ENCODE data around the gene NFIA. TPM values are rescaled to one million over a fixed set of nuclear protein-coding genes. Genes with fewer than 3 reads are reported as not detected.

NFIA gene
- total RNA-seq, 1 experiment from 2014 or later: 0.35 TPM

DNA sequence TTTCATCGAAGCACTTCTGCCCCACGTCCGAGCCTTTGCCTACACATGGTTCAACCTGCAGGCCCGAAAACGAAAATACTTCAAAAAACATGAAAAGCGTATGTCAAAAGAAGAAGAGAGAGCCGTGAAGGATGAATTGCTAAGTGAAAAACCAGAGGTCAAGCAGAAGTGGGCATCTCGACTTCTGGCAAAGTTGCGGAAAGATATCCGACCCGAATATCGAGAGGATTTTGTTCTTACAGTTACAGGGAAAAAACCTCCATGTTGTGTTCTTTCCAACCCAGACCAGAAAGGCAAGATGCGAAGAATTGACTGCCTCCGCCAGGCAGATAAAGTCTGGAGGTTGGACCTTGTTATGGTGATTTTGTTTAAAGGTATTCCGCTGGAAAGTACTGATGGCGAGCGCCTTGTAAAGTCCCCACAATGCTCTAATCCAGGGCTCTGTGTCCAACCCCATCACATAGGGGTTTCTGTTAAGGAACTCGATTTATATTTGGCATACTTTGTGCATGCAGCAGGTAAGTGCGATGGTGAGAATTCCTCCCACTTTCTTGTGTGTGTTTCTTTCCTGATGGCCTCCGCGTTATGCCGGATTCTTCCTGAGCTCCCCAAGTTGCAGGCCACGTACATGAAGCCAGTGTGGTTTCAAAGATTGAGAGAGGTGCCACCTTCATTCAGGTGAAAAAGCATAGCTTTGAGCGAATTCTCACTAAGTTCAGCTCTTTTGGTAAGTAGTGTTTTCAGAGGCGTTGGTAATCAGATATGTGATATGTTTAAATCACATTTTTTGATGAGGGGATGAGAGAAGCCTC lies 6.0 kb downstream of the NFIA start:
- peaks cover 11% of the 10 kb centered on the region; the same call in 1 of the 2 replicates for H3K27me3 ChIP-seq (ENCODE audit: insufficient read depth, low read length)
- H2BK20ac ChIP-seq (ENCODE audit: low read depth, low read length, poor library complexity, severe bottlenecking): no peak overlapping the region
- Mint-ChIP-seq H3K4me1 (peaks cover 12 to 17% of the 10 kb centered on the region in 2 experiments), H3K27ac (no peak overlapping the region), H3K9me3 (peaks cover 0 to 3% of the 10 kb centered on the region in 2 experiments; a peak in 3 of 5 replicates), H3K4me3 (no peak overlapping the region), H3K36me3 (ENCODE audit: insufficient read depth in 1 of 3, low read depth in 3 of 3) (peaks cover 0 to 3% (median 0%) of the 10 kb centered on the region in 3 experiments; a peak in 2 of 7 replicates), H3K27me3 (ENCODE audit: low read depth) (peaks cover 30% of the 10 kb centered on the region)
- no peak overlapping the region for H4K8ac ChIP-seq (replicated peaks; ENCODE audit: insufficient read length, low read depth, low read length)
- H3K79me2 ChIP-seq (ENCODE audit: insufficient read depth, low read length): no peaks in the 10 kb centered on the region
- no peaks in the 10 kb centered on the region for H3K79me1 ChIP-seq (ENCODE audit: insufficient read depth, low read depth, low read length, poor library complexity, severe bottlenecking)
- H3K23ac ChIP-seq (ENCODE audit: insufficient read length, low read depth, low read length): no peak overlapping the region
- H3K27ac ChIP-seq (ENCODE audit: insufficient read length, low read depth, low read length): no peak overlapping the region
- H4K20me1 ChIP-seq (ENCODE audit: control insufficient read depth, insufficient read depth, insufficient read length): no peaks in the 10 kb centered on the region
- H3T11ph ChIP-seq (ENCODE audit: low read length): no peak overlapping the region
- H3K14ac ChIP-seq (ENCODE audit: insufficient read depth, low read length): no peak overlapping the region
- H4K5ac ChIP-seq (ENCODE audit: insufficient read length, low read depth, low read length): no peak overlapping the region
- H3K23me2 ChIP-seq (ENCODE audit: insufficient read length, low read depth, low read length, poor library complexity, severe bottlenecking): peaks cover 4% of the 10 kb centered on the region
- H3K9me3 ChIP-seq (ENCODE audit: control insufficient read depth, low read depth, low read length): no peaks in the 10 kb centered on the region
- no peak overlapping the region for H2BK5ac ChIP-seq (ENCODE audit: insufficient read length, low read length)
- H3K56ac ChIP-seq (ENCODE audit: insufficient read length, low read depth, low read length): no peak overlapping the region
- no peak overlapping the region for H3K4me2 ChIP-seq (ENCODE audit: insufficient read depth, insufficient read length, low read length)
- H3K18ac ChIP-seq (ENCODE audit: insufficient read length, low read depth, low read length): no peak overlapping the region
- no peak overlapping the region for H4K91ac ChIP-seq (ENCODE audit: insufficient read length, low read depth, low read length)
- TF ChIP-seq CTCF (conservative IDR thresholded peaks at IDR 0.05): no peak
- DNase-seq: no peak
- no peak overlapping the region for H2BK15ac ChIP-seq (ENCODE audit: low read depth, low read length)
- no CpG with 5 or more reads among the region's 25 CpGs for WGBS (ENCODE audit: extremely low coverage, insufficient read length, low lambda C conversion rate)
- peaks cover 7% of the 10 kb centered on the region; the same call in 1 of the 2 replicates for H3K4me1 ChIP-seq (ENCODE audit: insufficient read depth, low read length)
- H2AFZ ChIP-seq (ENCODE audit: low read length): no peak overlapping the region
- H2BK120ac ChIP-seq (ENCODE audit: low read depth, low read length, poor library complexity, severe bottlenecking): no peak overlapping the region
- H2BK12ac ChIP-seq (ENCODE audit: insufficient read length, low read depth, low read length): no peak overlapping the region
- no peak overlapping the region for H2AK5ac ChIP-seq (ENCODE audit: insufficient read length, low read length)
- H3K4ac ChIP-seq (ENCODE audit: low read depth, low read length): no peak overlapping the region
- no peak overlapping the region for H3K9ac ChIP-seq (ENCODE audit: extremely low read depth, insufficient read length, low read length)

Measured in H9 (cell line).